ENCODE results near the gene TIFAB.

GRCh38 chr5:135492319-135492626 is 40.1 kb upstream of the TIFAB start:
- TF ChIP-seq CTCF (IDR thresholded peaks at IDR 0.05) = no peak
- TF ChIP-seq POLR2AphosphoS5 (IDR thresholded peaks at IDR 0.05) = no peak
